H1 (cell line): ENCODE measurements around the gene OTUD4. TPM values are rescaled to one million over a fixed set of nuclear protein-coding genes. Genes with fewer than 3 reads are reported as not detected.

Source experiments
- CTCF ChIA-PET: fragments of 300-600 bp; sonication (Branson Sonifier 250); formaldehyde crosslinking; loops from one replicate; lab custom pipeline; 2021; ENCODE audit not compliant: partially characterized antibody; lab: Charles Lee
- POLR2A ChIA-PET: fragments of 300-600 bp; sonication (Branson Sonifier 250); formaldehyde crosslinking; loops from one replicate; lab custom pipeline; 2021; ENCODE audit warnings: inconsistent platforms; ENCODE audit not compliant: partially characterized antibody; lab: Charles Lee
- DNase-seq, 2 experiments: peaks; one replicate each; pipeline versions ENCODE4 v3.0.0 to v3.0.0-alpha.2; 2010 to 2022; ENCODE audit warnings: low spot score in 2 of 2, low read depth in 1 of 2, mixed read lengths in 1 of 2
- FAIRE-seq: peaks from 2 replicates; lab custom pipeline; 2011; peaks lifted over from hg19 to GRCh38; lab: Jason Lieb, UNC
- H2AFZ ChIP-seq: 2 replicates; pipeline ENCODE4 v1.8.1; 2012; ENCODE audit warnings: low read length, inconsistent platforms
- H2AK5ac ChIP-seq: 2 replicates; pipeline ENCODE4 v1.6.1; 2013; ENCODE audit warnings: low read depth, low read length
- H2BK120ac ChIP-seq: replicated peaks from 2 replicates; pipeline ENCODE3; 2013; ENCODE audit warnings: low read depth, low read length, inconsistent platforms
- H2BK12ac ChIP-seq: 2 replicates; pipeline ENCODE4 v1.6.1; 2013; ENCODE audit warnings: low read depth, low read length
- H2BK15ac ChIP-seq: 2 replicates; pipeline ENCODE4 v1.6.1; 2013; ENCODE audit warnings: low read length
- H2BK20ac ChIP-seq: 2 replicates; pipeline ENCODE4 v1.6.1; 2013; ENCODE audit warnings: low read length
- H2BK5ac ChIP-seq: 2 replicates; pipeline ENCODE4 v1.6.1; 2013; ENCODE audit warnings: low read depth, low read length
- H3K14ac ChIP-seq: 2 replicates; pipeline ENCODE4 v1.6.1; 2013; ENCODE audit warnings: inconsistent platforms; ENCODE audit not compliant: insufficient read length
- H3K18ac ChIP-seq: 2 replicates; pipeline ENCODE4 v1.6.1; 2013; ENCODE audit warnings: low read length; ENCODE audit errors: extremely low read depth
- H3K23ac ChIP-seq: 2 replicates; pipeline ENCODE4 v1.6.1; 2013; ENCODE audit warnings: inconsistent platforms; ENCODE audit not compliant: insufficient read length
- H3K23me2 ChIP-seq: 2 replicates; pipeline ENCODE4 v1.6.1; 2013; ENCODE audit warnings: low read depth, low read length
- H3K27ac ChIP-seq: 2 replicates; pipeline ENCODE4 v1.6.1; 2011; ENCODE audit warnings: low read depth, low read length, inconsistent platforms
- H3K27me3 ChIP-seq, 4 experiments: replicated peaks in 1 of 4; 1 replicate in 1 of 4; 2 replicates in 3 of 4; pipeline versions ENCODE4 v1.6.1 to v1.8.1; 2011 to 2013; ENCODE audit warnings: low read length in 3 of 4, mild to moderate bottlenecking in 3 of 4, inconsistent platforms in 2 of 4, mixed read lengths in 2 of 4, moderate library complexity in 1 of 4; ENCODE audit not compliant: control insufficient read depth in 3 of 4, insufficient read depth in 3 of 4; ENCODE audit errors: extremely low read depth in 1 of 4
- H3K36me3 ChIP-seq, 4 experiments: 2 replicates each; pipeline versions ENCODE4 v1.6.1 to v1.8.1; 2011 to 2013; ENCODE audit warnings: mild to moderate bottlenecking in 4 of 4, low read length in 3 of 4, moderate library complexity in 2 of 4, control low read depth in 1 of 4, inconsistent platforms in 1 of 4; ENCODE audit not compliant: insufficient read depth in 4 of 4, control insufficient read depth in 2 of 4
- H3K4ac ChIP-seq: replicated peaks from 2 replicates; pipeline ENCODE3; 2013; ENCODE audit warnings: low read length, low read depth, mixed read lengths, inconsistent platforms; ENCODE audit not compliant: insufficient read length
- H3K4me1 ChIP-seq, 4 experiments: replicated peaks in 1 of 4; 1 replicate in 1 of 4; 2 replicates in 3 of 4; pipeline versions ENCODE4 v1.6.1 to v1.8.1; 2011 to 2013; ENCODE audit warnings: low read length in 3 of 4, inconsistent platforms in 2 of 4, mixed read lengths in 1 of 4; ENCODE audit not compliant: insufficient read depth in 4 of 4, control insufficient read depth in 3 of 4
- H3K4me2 ChIP-seq, 2 experiments: 2 replicates each; pipeline versions ENCODE4 v1.6.1 to v1.8.1; 2011 to 2013; ENCODE audit warnings: low read depth in 2 of 2, low read length in 2 of 2, control low read depth in 1 of 2, inconsistent platforms in 1 of 2, mild to moderate bottlenecking in 1 of 2; ENCODE audit not compliant: insufficient read depth in 1 of 2
- H3K4me3 ChIP-seq, 4 experiments: fragments of 200-600, 300-600 bp in 1 of 4; sonication (generic), shearing (Covaris generic), sonication (Bioruptor Twin) in 1 of 4; 2 replicates each; pipeline versions ENCODE4 v1.5.1 to v1.8.1; 2011 to 2016; ENCODE audit warnings: low read length in 4 of 4, low read depth in 3 of 4, control low read depth in 2 of 4, inconsistent platforms in 2 of 4, mild to moderate bottlenecking in 2 of 4, mixed read lengths in 1 of 4, moderate library complexity in 1 of 4; ENCODE audit not compliant: insufficient read depth in 2 of 4; ENCODE audit errors: extremely low read depth in 1 of 4
- H3K56ac ChIP-seq: replicated peaks from 2 replicates; pipeline ENCODE3; 2013; ENCODE audit warnings: low read depth, mild to moderate bottlenecking, mixed read lengths, low read length, inconsistent platforms; ENCODE audit not compliant: insufficient read length
- H3K79me1 ChIP-seq: 2 replicates; pipeline ENCODE4 v1.6.1; 2013; ENCODE audit warnings: low read depth, low read length, control low read depth
- H3K79me2 ChIP-seq, 2 experiments: 2 replicates each; pipeline versions ENCODE4 v1.6.1 to v1.8.1; 2012 to 2013; ENCODE audit warnings: low read length in 2 of 2, mild to moderate bottlenecking in 2 of 2, inconsistent platforms in 1 of 2; ENCODE audit not compliant: insufficient read depth in 2 of 2, control insufficient read depth in 1 of 2
- H3K9ac ChIP-seq, 4 experiments: replicated peaks in 1 of 4; 1 replicate in 1 of 4; 2 replicates in 3 of 4; pipeline versions ENCODE4 v1.6.1 to v1.8.1; 2011 to 2013; ENCODE audit warnings: low read depth in 3 of 4, low read length in 3 of 4, control low read depth in 2 of 4, mild to moderate bottlenecking in 2 of 4, moderate library complexity in 2 of 4, inconsistent platforms in 1 of 4; ENCODE audit errors: extremely low read depth in 1 of 4
- H3K9me3 ChIP-seq, 2 experiments: 2 replicates each; pipeline versions ENCODE4 v1.6.1 to v1.8.1; 2012 to 2013; ENCODE audit warnings: mild to moderate bottlenecking in 2 of 2, moderate library complexity in 2 of 2, control low read depth in 1 of 2, inconsistent platforms in 1 of 2, low read depth in 1 of 2, low read length in 1 of 2, mixed read lengths in 1 of 2; ENCODE audit not compliant: insufficient read depth in 2 of 2
- H4K20me1 ChIP-seq, 2 experiments: replicated peaks in 1 of 2; 2 replicates each; pipeline versions ENCODE3 to v1.8.1; 2011 to 2013; ENCODE audit warnings: inconsistent platforms in 2 of 2, low read length in 2 of 2, mild to moderate bottlenecking in 1 of 2; ENCODE audit not compliant: insufficient read depth in 2 of 2, control insufficient read depth in 1 of 2
- H4K5ac ChIP-seq: 2 replicates; pipeline ENCODE4 v1.6.1; 2013; ENCODE audit warnings: low read length, low read depth, mixed read lengths, inconsistent platforms; ENCODE audit not compliant: insufficient read length
- H4K8ac ChIP-seq: 2 replicates; pipeline ENCODE4 v1.8.0; 2013; ENCODE audit warnings: mild to moderate bottlenecking, moderate library complexity, low read length, inconsistent platforms; ENCODE audit not compliant: insufficient read depth; ENCODE audit errors: extremely low read depth
- H4K91ac ChIP-seq: replicated peaks from 2 replicates; pipeline ENCODE3; 2013; ENCODE audit warnings: low read length, mixed read lengths, inconsistent platforms; ENCODE audit not compliant: insufficient read length
- CTBP2 ChIP-seq: IDR thresholded peaks from 2 replicates; pipeline ENCODE4 v1.7.0; 2011; ENCODE audit warnings: borderline replicate concordance, mild to moderate bottlenecking, moderate library complexity, mixed read lengths, low read length; ENCODE audit not compliant: insufficient read depth, insufficient read length
- FOSL1 ChIP-seq: IDR thresholded peaks from 2 replicates; pipeline ENCODE4 v1.6.1; 2011; ENCODE audit warnings: mild to moderate bottlenecking, low read depth, low read length, moderate library complexity; ENCODE audit not compliant: insufficient read depth
- KDM4A ChIP-seq: IDR thresholded peaks from one replicate; pipeline ENCODE4 v1.7.1; 2012; ENCODE audit warnings: low read depth, mild to moderate bottlenecking, moderate library complexity, low read length, inconsistent platforms; ENCODE audit not compliant: severe bottlenecking
- KDM5A ChIP-seq: fragments of 200-600 bp; IDR thresholded peaks from 2 replicates; pipeline ENCODE4 v1.7.1; 2012; ENCODE audit warnings: mild to moderate bottlenecking, low read length, inconsistent platforms, mixed read lengths
- PHF8 ChIP-seq: fragments of 200-600 bp; sonication (generic); conservative IDR thresholded peaks from 2 replicates; pipeline ENCODE4 v1.7.1; 2012; ENCODE audit warnings: low read depth, mild to moderate bottlenecking, inconsistent platforms, low read length, moderate library complexity
- RBBP5 ChIP-seq: IDR thresholded peaks from 2 replicates; pipeline ENCODE4 v1.7.1; 2012; ENCODE audit warnings: low read depth, mild to moderate bottlenecking, inconsistent platforms, low read length, moderate library complexity, borderline replicate concordance
- RFX5 ChIP-seq: IDR thresholded peaks from 2 replicates; pipeline ENCODE4 v1.6.1; 2011; ENCODE audit warnings: low read depth, low read length, improper control_type of control experiment, borderline replicate concordance
- SP4 ChIP-seq: IDR thresholded peaks from 2 replicates; pipeline ENCODE4 v1.6.1; 2012; ENCODE audit warnings: low read length, inconsistent platforms
- WGBS, 2 experiments: shearing (Covaris generic) in 1 of 2; methylation state at CpG; one replicate each; pipeline versions ENCODE4 v1.1.6 to v1.1.7; 2013 to 2015; ENCODE audit warnings: low lambda C conversion rate in 2 of 2, mixed read lengths in 2 of 2, inconsistent platforms in 1 of 2, low coverage in 1 of 2, missing lambda C conversion rate in 1 of 2; ENCODE audit not compliant: insufficient replicate concordance in 2 of 2, insufficient coverage in 1 of 2, insufficient read length in 1 of 2; ENCODE audit errors: extremely low coverage in 1 of 2, missing lambda C conversion rate in 1 of 2; 5-methylcytosine and 5-hydroxymethylcytosine counted together
- polyA plus RNA-seq, 7 experiments: library from polyadenylated mRNA; depleted of rRNA in 3 of 7; stranded (reverse) in 5 of 7; unstranded in 2 of 7; fragments of >200 nt in 5 of 7; fragments of 200-250 nt in 2 of 7; gene quantifications; 1 replicate in 5 of 7; 2 replicates in 1 of 7; 4 replicates in 1 of 7; pipeline versions ENCODE4 v1.2.1 to v1.2.3, GENCODE V29; 2011 to 2013; ENCODE audit warnings: missing spikeins in 2 of 7, mixed read lengths in 2 of 7
- total RNA-seq: library from RNA; stranded (reverse); fragmentation: NEBNext Ultra II Directional; extraction: Animal tissue kit (Norgen Biotek cat#: 25700); gene quantifications from 2 replicates; pipeline ENCODE4 v1.2.1, GENCODE V29; 2021

OTUD4 gene
- total and polyA plus RNA-seq, 2 of the 8 experiments (the other 6 are each of a cell fraction or from before 2014, with no cell fraction given) = 17.4 to 57.0 TPM

- DNase-seq (no peak), FAIRE-seq (no peak)
- no peak overlapping the region for H2BK5ac ChIP-seq
- no peaks in the 10 kb centered on the region for H3K4me1 ChIP-seq
- no peak overlapping the region for H3K27ac ChIP-seq
- no peak overlapping the region for H3K4me3 ChIP-seq
- no peak overlapping the region for H4K5ac ChIP-seq
- no peak overlapping the region for H2BK12ac ChIP-seq
- H3K14ac ChIP-seq = no peak overlapping the region
- no peak overlapping the region for H3K18ac ChIP-seq
- H2BK20ac ChIP-seq = no peak overlapping the region
- H4K91ac ChIP-seq = no peak overlapping the region
- H3K23ac ChIP-seq = no peak overlapping the region
- no peak overlapping the region for H3K4me2 ChIP-seq
- H2BK15ac ChIP-seq = no peak overlapping the region
- no peak overlapping the region for H3K4ac ChIP-seq
- no peaks in the 10 kb centered on the region for H3K23me2 ChIP-seq
- ChIA-PET POLR2A (no interaction called here), CTCF (interaction anchor here (1.0 kb wide), 1 partner anchor 65 kb away, joined by 3 read pairs; no protein-coding TSS in a partner anchor)
- no peak overlapping the region for H4K8ac ChIP-seq
- no peak overlapping the region for H3K9ac ChIP-seq
- H3K9me3 ChIP-seq = no peaks in the 10 kb centered on the region
- H4K20me1 ChIP-seq = peaks cover 3 to 5% of the 10 kb centered on the region in 2 experiments
- no peak overlapping the region for H2BK120ac ChIP-seq
- H3K36me3 ChIP-seq = peaks cover 0 to 48% (median 8%) of the 10 kb centered on the region in 4 experiments; a peak in 5 of 8 replicates
- 91% methylated on average over 2 of the region's 2 CpGs; no CpG with 5 or more reads in 1 of the 2 experiments for WGBS, 2 experiments
- TF ChIP-seq KDM5A (no peak), FOSL1 (no peak), RBBP5 (no peak), PHF8 (no peak), KDM4A (no peak), RFX5 (no peak), CTBP2 (no peak), SP4 (no peak)
- H3K79me1 ChIP-seq = peaks cover 4% of the 10 kb centered on the region
- peaks cover 0 to 40% of the 10 kb centered on the region in 2 experiments; a peak in 2 of 4 replicates for H3K79me2 ChIP-seq
- H3K56ac ChIP-seq = no peak overlapping the region
- H2AFZ ChIP-seq = no peak overlapping the region
- no peaks in the 10 kb centered on the region for H3K27me3 ChIP-seq
- no peak overlapping the region for H2AK5ac ChIP-seq
Measured at GRCh38 chr4:145168581-145169187, 11.7 kb downstream of the OTUD4 start.
